GM12865 (cell line): ENCODE results near the gene AMN.
"Not testable (repeated sequence)": the region's sequence is repeated elsewhere in the genome, so short reads cannot be mapped to it uniquely, and the experiment has no call there.

Source experiments
- DNase-seq: peaks from one replicate; pipeline ENCODE4 v3.0.0; 2010; ENCODE audit warnings: low read depth
- H3K4me3 ChIP-seq: 2 replicates; pipeline ENCODE4 v1.5.1; 2011; ENCODE audit warnings: mild to moderate bottlenecking, low read depth, low read length, control low read depth
- CTCF ChIP-seq: IDR thresholded peaks from 2 replicates; pipeline ENCODE4 v1.5.1; 2011; ENCODE audit warnings: low read length, control low read depth, low read depth, inconsistent platforms; ENCODE audit not compliant: insufficient read depth; ENCODE audit errors: missing control alignments

Gene AMN

GRCh38 chr14:102891111-102891510, 31.4 kb upstream of the AMN start:
- DNase-seq: no peak
- no peak overlapping the region for H3K4me3 ChIP-seq
- TF ChIP-seq CTCF: no peak

DNA sequence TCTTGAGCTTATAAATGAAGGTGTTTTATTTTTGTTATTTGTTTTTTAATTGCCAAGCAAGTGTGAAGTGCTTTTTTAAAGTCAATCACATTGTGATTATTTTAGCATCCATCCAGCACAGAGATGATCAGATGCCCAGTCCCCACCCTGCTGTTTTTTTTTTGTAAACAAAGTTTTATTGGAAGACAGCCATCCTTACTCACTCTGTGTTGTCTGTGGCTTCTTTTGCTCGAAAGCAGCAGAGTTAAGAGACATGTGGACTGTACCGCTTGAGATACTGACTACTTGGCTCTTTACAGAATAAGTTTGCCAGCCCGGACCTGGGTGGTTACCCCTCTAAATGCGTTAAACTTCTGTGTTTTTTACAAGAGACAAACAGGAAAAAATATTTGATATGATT, 30.9 kb upstream of the AMN start:
- H3K4me3 ChIP-seq: no peak overlapping the region
- DNase-seq: no peak
- no peak for TF ChIP-seq CTCF

GRCh38 chr14:102892651-102893050, 29.8 kb upstream of the AMN start:
- H3K4me3 ChIP-seq: no peak overlapping the region
- no peak for DNase-seq
- no peak for TF ChIP-seq CTCF

GRCh38 chr14:102893452-102893851, 29.0 kb upstream of the AMN start:
- H3K4me3 ChIP-seq: no peak overlapping the region
- no peak for TF ChIP-seq CTCF
- no peak for DNase-seq

DNA sequence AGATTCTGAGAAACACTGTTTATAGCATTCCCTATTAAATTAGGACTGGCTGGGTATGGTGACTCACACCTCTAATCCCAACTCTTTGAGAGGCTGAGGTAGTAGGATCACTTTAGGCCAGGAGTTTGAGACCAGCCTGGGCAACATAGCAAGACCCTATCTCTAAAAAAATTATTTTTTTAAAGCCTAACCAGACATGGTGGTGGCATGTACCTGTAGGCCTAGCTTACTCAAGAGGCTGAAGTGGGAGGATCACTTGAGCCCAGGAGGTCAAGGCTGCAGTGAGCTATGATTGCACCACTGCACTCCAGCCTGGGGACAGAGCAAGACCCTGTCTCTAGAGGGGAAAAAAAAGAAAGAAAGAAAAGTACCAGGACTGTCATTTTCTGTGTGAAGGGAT, 25.7 kb upstream of the AMN start:
- H3K4me3 ChIP-seq, DNase-seq: not testable (repeated sequence)

GRCh38 chr14:102897299-102898027, 25.0 kb upstream of the AMN start:
- no peak for TF ChIP-seq CTCF
- no peak overlapping the region for H3K4me3 ChIP-seq

GRCh38 chr14:102898298-102898697, 24.2 kb upstream of the AMN start:
- no peak for DNase-seq
- H3K4me3 ChIP-seq: no peak overlapping the region

More at GRCh38 chr14:102897299-102898027, 25.0 kb upstream of the AMN start:
- no peak for DNase-seq

More at GRCh38 chr14:102898298-102898697, 24.2 kb upstream of the AMN start:
- no peak for TF ChIP-seq CTCF
